GM21423 (cell line): ENCODE data around the gene AHCYL2.
A peak's percentile ranks its signal among the peaks of the same experiment; 100 is the strongest.
"Not testable (repeated sequence)": the region's sequence is repeated elsewhere in the genome, so short reads cannot be mapped to it uniquely, and the experiment has no call there.

Experiments used
- ATAC-seq: cut with Tn5 transposase; IDR thresholded peaks from one replicate; pipeline ENCODE4 v1.9.1; 2021; ENCODE audit warnings: mild to moderate bottlenecking, moderate library complexity; ENCODE audit not compliant: unreplicated experiment

The AHCYL2 gene

GRCh38 chr7:129376778-129377700 is 152.2 kb downstream of the AHCYL2 start:
- no peak for ATAC-seq

- no peak for ATAC-seq
Observed at GRCh38 chr7:129381710-129382484, 157.1 kb downstream of the AHCYL2 start.

GRCh38 chr7:129383542-129384132 is 158.8 kb downstream of the AHCYL2 start:
- ATAC-seq = no peak

- no peak for ATAC-seq
Observed at GRCh38 chr7:129385116-129385515, 160.3 kb downstream of the AHCYL2 start.

DNA sequence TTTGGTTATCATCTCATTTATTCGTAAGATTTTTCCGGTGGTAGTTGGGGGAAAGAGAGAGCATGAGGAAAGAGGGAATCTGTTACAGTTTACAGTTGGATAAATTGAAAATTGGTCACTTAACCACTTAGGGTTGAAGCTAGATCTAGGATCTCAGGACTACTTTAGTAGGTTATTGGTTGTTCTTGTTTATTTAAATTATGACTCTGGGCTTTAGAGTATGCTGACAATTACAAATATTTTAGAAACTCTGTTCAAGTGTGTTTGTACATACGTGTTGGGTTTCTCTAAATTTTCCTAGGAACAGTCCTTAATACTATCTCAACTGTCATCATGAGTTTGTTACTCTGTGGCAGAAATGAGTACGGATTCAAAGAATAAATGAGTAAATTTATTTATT is 160.8 kb downstream of the AHCYL2 start:
- ATAC-seq = no peak

GRCh38 chr7:129386506-129386905 is 161.7 kb downstream of the AHCYL2 start:
- ATAC-seq = no peak

- no peak for ATAC-seq
Observed at GRCh38 chr7:129387537-129387936, 162.7 kb downstream of the AHCYL2 start.

GRCh38 chr7:129388333-129389098 is 163.7 kb downstream of the AHCYL2 start:
- no peak for ATAC-seq

DNA sequence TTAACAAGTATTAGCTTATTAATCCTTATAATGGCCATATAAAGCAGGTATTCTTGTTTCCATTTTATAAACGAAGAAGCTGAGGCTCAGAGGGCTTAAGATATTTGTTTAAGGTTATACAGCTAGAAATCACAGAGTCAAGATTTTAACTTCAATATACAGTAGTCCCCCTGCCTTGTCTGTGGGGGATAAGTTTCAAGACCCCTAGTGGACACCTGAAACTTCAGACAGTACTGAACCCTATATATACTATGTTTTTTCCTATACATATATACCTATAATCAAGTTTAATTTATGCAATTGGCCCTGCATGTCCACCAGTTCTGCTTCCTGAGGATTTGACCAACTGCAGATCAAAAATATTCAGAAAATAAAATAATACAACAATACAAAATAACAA is 165.0 kb downstream of the AHCYL2 start:
- no peak for ATAC-seq

GRCh38 chr7:129390314-129390713 is 165.5 kb downstream of the AHCYL2 start:
- ATAC-seq = no peak

- ATAC-seq = no peak
Observed at GRCh38 chr7:129391546-129392171, 166.8 kb downstream of the AHCYL2 start.

- no peak for ATAC-seq
Observed at GRCh38 chr7:129393255-129393654, 168.4 kb downstream of the AHCYL2 start.

DNA sequence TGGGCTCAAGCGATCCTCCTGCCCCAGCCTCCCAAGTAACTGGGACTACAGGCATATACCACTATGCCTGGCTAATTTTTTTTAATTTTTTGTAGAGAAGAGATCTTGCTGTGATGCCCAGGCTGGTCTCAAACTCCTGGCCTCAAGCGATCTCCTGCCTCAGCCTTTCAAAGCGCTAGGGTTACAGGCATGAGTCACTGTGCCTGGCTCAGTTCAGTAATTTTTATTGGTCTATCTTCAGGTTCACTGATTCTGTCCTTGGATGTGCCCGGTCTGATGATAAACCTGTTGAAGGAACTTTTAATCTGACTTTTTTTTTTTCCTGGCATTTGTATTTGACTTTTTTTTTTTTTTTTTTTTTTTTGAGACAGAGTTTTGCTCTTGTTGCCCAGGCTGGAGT is 169.3 kb downstream of the AHCYL2 start:
- no peak for ATAC-seq

DNA sequence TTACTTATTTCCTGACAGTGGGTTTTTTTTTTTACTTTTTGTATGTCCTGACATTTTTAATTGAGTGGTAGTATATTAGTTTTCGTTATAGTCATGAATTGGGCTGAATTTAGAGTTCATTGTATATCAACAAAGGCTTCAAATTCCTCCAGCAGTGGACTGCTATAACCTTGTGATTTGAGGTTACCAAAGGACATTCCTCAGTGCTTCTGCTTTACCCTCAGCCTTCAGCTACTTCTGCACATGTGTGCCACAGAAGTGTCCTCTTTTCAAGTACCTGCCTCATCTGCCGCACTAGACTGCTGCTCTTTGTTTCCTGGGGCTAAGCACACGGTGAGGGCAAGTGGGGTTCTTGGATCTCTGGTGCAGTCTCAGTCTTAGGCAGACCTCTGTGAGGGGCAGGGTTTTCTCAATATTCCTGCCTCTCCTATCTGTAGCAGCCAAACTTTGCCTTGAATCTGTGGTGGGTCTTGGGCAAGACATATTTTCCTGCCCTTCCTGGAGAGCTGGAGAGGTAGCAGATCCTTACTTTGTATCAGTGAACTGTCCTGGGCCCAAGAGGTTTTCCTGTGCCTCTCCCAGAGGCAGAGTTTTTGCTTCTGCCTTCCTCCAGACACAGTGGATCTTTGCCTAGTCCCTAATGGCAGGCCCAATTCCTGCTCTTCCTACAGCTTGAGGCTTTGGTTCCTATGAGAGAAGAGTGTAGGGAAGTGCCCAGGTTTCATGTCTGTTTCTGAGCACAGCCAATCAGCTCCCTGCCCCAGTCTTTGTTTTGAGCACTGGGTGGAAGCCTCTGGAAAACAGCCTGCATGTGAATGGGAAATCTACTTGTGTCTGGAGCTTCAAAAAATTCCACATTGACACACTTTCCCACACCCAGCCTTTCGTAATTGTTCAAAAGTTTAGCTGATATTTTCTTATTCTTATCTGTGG is 170.4 kb downstream of the AHCYL2 start:
- ATAC-seq = no peak

DNA sequence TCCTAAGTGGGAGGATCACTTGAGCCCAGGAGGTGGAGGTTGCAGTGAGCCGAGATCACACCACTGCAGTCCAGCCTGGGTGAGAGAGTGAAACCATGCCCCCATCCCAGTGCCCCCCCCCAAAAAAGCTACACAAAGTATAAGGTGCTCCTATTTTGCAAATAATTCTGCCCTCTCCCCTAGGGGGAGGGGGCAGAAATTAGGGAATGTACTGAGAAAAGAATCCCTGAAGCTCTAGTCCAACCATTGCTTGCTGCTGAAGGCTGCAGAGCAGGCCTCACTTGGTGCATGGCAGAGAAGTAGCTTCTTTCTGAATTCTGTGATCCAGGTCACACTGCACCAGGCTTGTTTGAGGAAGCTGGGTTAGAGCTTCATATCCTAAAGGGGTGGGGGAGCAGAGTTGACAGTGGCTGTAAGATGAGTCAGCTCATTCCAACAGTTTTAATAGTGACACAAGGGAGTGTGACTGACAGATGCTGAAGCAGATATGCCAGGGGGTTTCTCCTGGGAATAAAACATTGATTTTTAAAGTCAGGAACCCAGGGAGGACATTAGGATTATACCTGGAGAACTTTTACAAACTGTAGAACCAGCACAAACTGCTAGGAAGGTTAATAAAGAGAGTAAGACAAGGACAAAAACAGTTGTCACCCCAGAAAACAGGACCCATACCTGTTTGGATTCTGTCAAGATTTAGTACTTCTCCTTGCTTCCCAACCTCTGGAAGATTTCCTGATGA is 176.6 kb downstream of the AHCYL2 start:
- ATAC-seq = no peak

- ATAC-seq = peak; percentile 53
Observed at GRCh38 chr7:129401967-129402860, 177.4 kb downstream of the AHCYL2 start.

DNA sequence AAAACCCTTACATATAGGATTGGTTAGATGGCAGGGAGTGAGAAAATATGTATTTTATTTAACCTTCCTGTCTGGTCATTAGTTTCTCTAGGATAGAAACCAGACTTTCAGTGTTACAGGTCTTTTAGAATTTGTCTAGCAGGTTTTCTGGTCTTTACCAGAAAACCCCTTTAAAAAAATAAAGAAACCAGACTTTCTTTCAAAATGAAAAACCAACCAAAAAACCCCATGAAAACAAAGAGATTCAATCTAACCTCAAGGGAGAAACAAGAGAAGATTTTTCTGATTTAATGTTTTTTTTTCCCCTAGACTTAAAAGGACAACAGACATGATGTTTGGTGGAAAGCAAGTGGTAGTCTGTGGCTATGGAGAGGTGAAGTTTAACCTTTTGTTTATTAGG is 180.7 kb downstream of the AHCYL2 start:
- ATAC-seq = no peak

- not testable (repeated sequence) for ATAC-seq
Observed at GRCh38 chr7:129410238-129410637, 185.4 kb downstream of the AHCYL2 start.
